Measurements from ENCODE around the gene PLEK. TPM values are rescaled to one million over a fixed set of nuclear protein-coding genes. Genes with fewer than 3 reads are reported as not detected.
A peak's percentile ranks its signal among the peaks of the same experiment; 100 is the strongest.
"Not testable (repeated sequence)": the region's sequence is repeated elsewhere in the genome, so short reads cannot be mapped to it uniquely, and the experiment has no call there.

The PLEK gene
- total and polyA plus RNA-seq, 2 donors, result 35.3 to 41.3 TPM

DNA sequence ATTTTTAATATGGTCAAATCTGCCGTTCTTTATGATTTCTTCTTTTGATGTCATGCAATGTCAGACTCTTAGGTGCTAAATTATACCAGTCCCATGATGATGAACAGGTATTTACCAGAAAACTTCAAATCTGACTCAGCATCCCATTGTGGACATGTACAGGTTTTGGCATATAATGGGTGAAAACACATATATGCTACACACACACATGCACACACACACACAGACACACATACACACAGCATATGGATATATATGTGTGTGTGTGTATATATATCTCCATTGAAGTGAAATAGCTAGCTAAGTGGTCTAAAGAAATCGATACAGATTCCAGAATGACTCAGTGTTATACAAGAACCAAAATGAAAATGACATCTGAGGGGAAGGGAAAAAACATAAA lies 7.4 kb downstream of the PLEK start:
- Histone ChIP-seq H3K9me3 (ENCODE audit: control insufficient read depth in 2 of 2, insufficient read depth in 1 of 2, low read length in 1 of 2) (no peaks in the 10 kb centered on the region), H3K4me3 (ENCODE audit: low read length in 2 of 2) (no peak overlapping the region), H3K27ac (ENCODE audit: low read depth in 1 of 2, low read length in 1 of 2) (no peak overlapping the region), H3K27me3 (ENCODE audit: control insufficient read depth in 2 of 2, insufficient read depth in 1 of 2, low read length in 1 of 2) (no peaks in the 10 kb centered on the region), H3K36me3 (ENCODE audit: control insufficient read depth in 2 of 2, insufficient read depth in 2 of 2, low read length in 1 of 2) (no peaks in the 10 kb centered on the region), H3K4me1 (ENCODE audit: control insufficient read depth in 2 of 2, insufficient read depth in 2 of 2, low read length in 2 of 2) (peaks cover 0 to 7% of the 10 kb centered on the region in 2 donors)
- WGBS, result 91% methylated on average over 2 of the region's 2 CpGs
- no peak for DNase-seq (ENCODE audit: low read depth in 6 of 9, low spot score in 9 of 9)

DNA sequence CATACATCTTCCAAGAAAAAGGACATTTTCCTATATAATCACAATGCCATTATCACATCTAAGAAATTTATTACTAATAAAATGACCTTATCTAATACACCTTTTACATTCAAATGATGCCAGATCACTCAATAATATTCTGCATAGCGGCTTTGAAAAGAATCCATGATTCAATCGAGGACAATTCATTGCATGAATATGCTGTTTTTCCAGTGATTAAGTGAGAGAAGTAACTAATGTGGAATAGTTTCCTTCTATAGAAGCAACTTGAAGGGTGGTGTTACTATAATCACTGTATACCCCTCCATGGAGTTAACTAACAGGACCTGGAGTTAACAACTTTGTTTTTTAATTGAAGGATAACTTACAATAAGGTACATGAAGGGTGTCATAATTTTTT lies 9.1 kb downstream of the PLEK start:
- Histone ChIP-seq H3K4me1 (ENCODE audit: control insufficient read depth in 2 of 2, insufficient read depth in 2 of 2, low read length in 2 of 2) (peaks cover 0 to 3% of the 10 kb centered on the region in 2 donors), H3K27ac (ENCODE audit: low read depth in 1 of 2, low read length in 1 of 2) (no peak overlapping the region), H3K4me3 (ENCODE audit: low read length in 2 of 2) (no peak overlapping the region), H3K36me3 (ENCODE audit: control insufficient read depth in 2 of 2, insufficient read depth in 2 of 2, low read length in 1 of 2) (no peaks in the 10 kb centered on the region), H3K27me3 (ENCODE audit: control insufficient read depth in 2 of 2, insufficient read depth in 1 of 2, low read length in 1 of 2) (no peaks in the 10 kb centered on the region), H3K9me3 (ENCODE audit: control insufficient read depth in 2 of 2, insufficient read depth in 1 of 2, low read length in 1 of 2) (no peaks in the 10 kb centered on the region)
- 97% methylated on average over 2 of the region's 2 CpGs for WGBS
- DNase-seq (ENCODE audit: low read depth in 6 of 9, low spot score in 9 of 9), result no peak

GRCh38 chr2:68375582-68375981 lies 10.5 kb downstream of the PLEK start:
- Histone ChIP-seq H3K36me3 (ENCODE audit: control insufficient read depth in 2 of 2, insufficient read depth in 2 of 2, low read length in 1 of 2) (no peaks in the 10 kb centered on the region), H3K9me3 (ENCODE audit: control insufficient read depth in 2 of 2, insufficient read depth in 1 of 2, low read length in 1 of 2) (no peaks in the 10 kb centered on the region), H3K27ac (ENCODE audit: low read depth in 1 of 2, low read length in 1 of 2) (no peak overlapping the region), H3K27me3 (ENCODE audit: control insufficient read depth in 2 of 2, insufficient read depth in 1 of 2, low read length in 1 of 2) (no peaks in the 10 kb centered on the region), H3K4me1 (ENCODE audit: control insufficient read depth in 2 of 2, insufficient read depth in 2 of 2, low read length in 2 of 2) (peaks cover 0 to 6% of the 10 kb centered on the region in 2 donors), H3K4me3 (ENCODE audit: low read length in 2 of 2) (no peak overlapping the region)
- DNase-seq (ENCODE audit: low read depth in 6 of 9, low spot score in 9 of 9), result no peak

DNA sequence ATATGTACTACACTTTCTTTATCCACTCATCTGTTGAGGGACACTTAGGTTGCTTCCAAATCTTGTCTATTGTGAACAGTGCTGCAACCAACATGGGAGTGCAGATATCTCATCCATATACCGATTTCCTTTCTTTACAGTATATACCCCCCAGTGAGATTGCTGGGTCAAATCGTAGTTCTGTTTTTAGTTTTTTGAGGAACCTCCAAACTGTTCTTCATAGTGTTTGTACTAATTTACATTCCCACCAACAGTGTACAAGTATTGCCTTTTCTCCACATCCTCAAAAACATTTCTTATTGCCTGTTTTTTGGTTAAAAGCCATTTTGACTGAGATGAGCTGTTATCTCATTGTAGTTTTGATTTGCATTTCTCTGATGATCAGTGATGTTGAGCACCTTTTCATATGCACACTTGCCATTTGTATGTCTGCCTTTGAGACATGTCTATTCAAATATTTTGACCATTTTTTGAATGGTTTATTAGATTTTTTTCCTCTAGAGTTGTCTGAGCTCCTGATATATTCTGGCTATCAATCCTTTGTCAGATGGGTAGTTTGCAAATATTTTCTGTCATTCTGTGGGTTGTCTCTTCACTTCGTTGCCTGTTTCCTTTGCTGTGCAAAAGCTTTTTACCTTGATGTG lies 12.2 kb downstream of the PLEK start:
- H3K27ac ChIP-seq (ENCODE audit: low read depth in 1 of 2, low read length in 1 of 2), result no peak overlapping the region
- H3K4me1 ChIP-seq (ENCODE audit: control insufficient read depth in 2 of 2, insufficient read depth in 2 of 2, low read length in 2 of 2), result peaks cover 0 to 3% of the 10 kb centered on the region in 2 donors
- no peaks in the 10 kb centered on the region for H3K9me3 ChIP-seq (ENCODE audit: control insufficient read depth in 2 of 2, insufficient read depth in 1 of 2, low read length in 1 of 2)
- peaks cover 0 to 5% of the 10 kb centered on the region in 2 donors for H3K36me3 ChIP-seq (ENCODE audit: control insufficient read depth in 2 of 2, insufficient read depth in 2 of 2, low read length in 1 of 2)
- H3K4me3 ChIP-seq (ENCODE audit: low read length in 2 of 2), result no peak overlapping the region
- DNase-seq (ENCODE audit: low read depth in 6 of 9, low spot score in 9 of 9), result no peak
- H3K27me3 ChIP-seq (ENCODE audit: control insufficient read depth in 2 of 2, insufficient read depth in 1 of 2, low read length in 1 of 2), result no peaks in the 10 kb centered on the region
- 82% methylated on average over 3 of the region's 3 CpGs for WGBS

GRCh38 chr2:68378779-68379178 lies 13.7 kb downstream of the PLEK start:
- DNase-seq (ENCODE audit: low read depth in 6 of 9, low spot score in 9 of 9); H3K4me3 ChIP-seq (ENCODE audit: low read length in 2 of 2); H3K27ac ChIP-seq (ENCODE audit: low read depth in 1 of 2, low read length in 1 of 2); H3K4me1 ChIP-seq (ENCODE audit: control insufficient read depth in 2 of 2, insufficient read depth in 2 of 2, low read length in 2 of 2); H3K9me3 ChIP-seq (ENCODE audit: control insufficient read depth in 2 of 2, insufficient read depth in 1 of 2, low read length in 1 of 2); H3K36me3 ChIP-seq (ENCODE audit: control insufficient read depth in 2 of 2, insufficient read depth in 2 of 2, low read length in 1 of 2); H3K27me3 ChIP-seq (ENCODE audit: control insufficient read depth in 2 of 2, insufficient read depth in 1 of 2, low read length in 1 of 2): not testable (repeated sequence)
- WGBS, result 90% methylated on average over 6 of the region's 6 CpGs

DNA sequence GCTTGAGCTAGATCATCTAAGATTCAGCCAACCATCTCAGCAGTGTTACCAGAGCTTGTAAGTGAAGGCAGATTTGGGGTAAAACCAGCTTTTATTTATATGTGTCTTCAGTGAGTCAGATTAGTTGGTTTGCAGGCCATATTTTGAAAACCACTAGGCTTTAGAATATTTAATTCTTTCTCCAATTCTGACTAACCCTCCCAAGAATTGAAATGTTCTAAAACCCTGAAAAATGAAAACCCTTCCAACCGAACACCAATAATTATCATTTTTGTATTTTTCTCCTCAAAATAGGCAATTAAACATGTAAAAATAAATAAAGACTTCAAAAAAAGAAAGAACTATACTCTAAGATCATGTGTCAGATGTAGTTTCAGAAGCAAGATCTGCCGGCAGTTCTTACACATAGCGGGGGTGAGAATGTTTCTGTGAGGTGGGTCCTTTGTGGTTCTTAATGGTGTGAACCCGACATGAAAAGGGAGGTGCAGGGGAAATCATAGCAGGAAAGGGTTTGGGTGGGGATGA lies 14.2 kb downstream of the PLEK start:
- H3K4me3 ChIP-seq (ENCODE audit: low read length in 2 of 2), result no peak overlapping the region
- H3K9me3 ChIP-seq (ENCODE audit: control insufficient read depth in 2 of 2, insufficient read depth in 1 of 2, low read length in 1 of 2), result no peaks in the 10 kb centered on the region
- WGBS, result 36% methylated on average over 4 of the region's 4 CpGs
- H3K36me3 ChIP-seq (ENCODE audit: control insufficient read depth in 2 of 2, insufficient read depth in 2 of 2, low read length in 1 of 2), result peaks cover 0 to 5% of the 10 kb centered on the region in 2 donors
- DNase-seq (ENCODE audit: low read depth in 6 of 9, low spot score in 9 of 9), result no peak
- peaks cover 0 to 3% of the 10 kb centered on the region in 2 donors for H3K4me1 ChIP-seq (ENCODE audit: control insufficient read depth in 2 of 2, insufficient read depth in 2 of 2, low read length in 2 of 2)
- H3K27ac ChIP-seq (ENCODE audit: low read depth in 1 of 2, low read length in 1 of 2), result no peak overlapping the region
- no peaks in the 10 kb centered on the region for H3K27me3 ChIP-seq (ENCODE audit: control insufficient read depth in 2 of 2, insufficient read depth in 1 of 2, low read length in 1 of 2)

DNA sequence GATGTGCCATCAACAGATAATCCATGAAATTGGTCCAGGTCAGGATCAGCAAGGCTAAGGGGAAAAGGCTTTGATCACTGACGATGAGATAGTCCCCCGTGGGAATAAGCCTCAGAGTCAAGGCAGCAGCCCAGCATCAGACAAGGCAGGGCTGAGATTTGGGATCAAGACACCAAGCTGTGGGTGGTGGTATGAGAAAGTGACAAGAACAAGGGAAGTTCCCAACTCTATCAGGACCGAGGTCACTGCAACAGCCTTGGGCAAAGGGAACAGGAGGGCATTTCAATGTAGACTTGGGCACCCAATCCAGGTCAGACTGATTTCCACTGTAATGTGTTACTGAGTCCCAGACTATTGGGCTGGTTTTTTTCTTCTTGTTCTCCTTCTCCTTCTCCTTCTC lies 18.7 kb downstream of the PLEK start:
- 94% methylated on average over 3 of the region's 3 CpGs for WGBS
- Histone ChIP-seq H3K4me3 (ENCODE audit: low read length in 2 of 2) (no peak overlapping the region), H3K9me3 (ENCODE audit: control insufficient read depth in 2 of 2, insufficient read depth in 1 of 2, low read length in 1 of 2) (no peaks in the 10 kb centered on the region), H3K27ac (ENCODE audit: low read depth in 1 of 2, low read length in 1 of 2) (no peak overlapping the region), H3K4me1 (ENCODE audit: control insufficient read depth in 2 of 2, insufficient read depth in 2 of 2, low read length in 2 of 2) (peaks cover 0 to 25% of the 10 kb centered on the region in 2 donors), H3K36me3 (ENCODE audit: control insufficient read depth in 2 of 2, insufficient read depth in 2 of 2, low read length in 1 of 2) (peaks cover 0 to 7% of the 10 kb centered on the region in 2 donors), H3K27me3 (ENCODE audit: control insufficient read depth in 2 of 2, insufficient read depth in 1 of 2, low read length in 1 of 2) (no peaks in the 10 kb centered on the region)
- DNase-seq (ENCODE audit: low read depth in 6 of 9, low spot score in 9 of 9), result no peak

- WGBS, result 75% methylated on average over 5 of the region's 5 CpGs
- no peak for DNase-seq (ENCODE audit: low read depth in 6 of 9, low spot score in 9 of 9)
- H3K9me3 ChIP-seq (ENCODE audit: control insufficient read depth in 2 of 2, insufficient read depth in 1 of 2, low read length in 1 of 2), result no peaks in the 10 kb centered on the region
- H3K27ac ChIP-seq (ENCODE audit: low read depth in 1 of 2, low read length in 1 of 2), result peak overlapping the region in 1 of 2 donors; percentile 24
- peaks cover 0 to 27% of the 10 kb centered on the region in 2 donors for H3K4me1 ChIP-seq (ENCODE audit: control insufficient read depth in 2 of 2, insufficient read depth in 2 of 2, low read length in 2 of 2)
- no peak overlapping the region for H3K4me3 ChIP-seq (ENCODE audit: low read length in 2 of 2)
- peaks cover 0 to 7% of the 10 kb centered on the region in 2 donors for H3K36me3 ChIP-seq (ENCODE audit: control insufficient read depth in 2 of 2, insufficient read depth in 2 of 2, low read length in 1 of 2)
- no peaks in the 10 kb centered on the region for H3K27me3 ChIP-seq (ENCODE audit: control insufficient read depth in 2 of 2, insufficient read depth in 1 of 2, low read length in 1 of 2)
Measured at GRCh38 chr2:68384485-68385107, 19.5 kb downstream of the PLEK start.

DNA sequence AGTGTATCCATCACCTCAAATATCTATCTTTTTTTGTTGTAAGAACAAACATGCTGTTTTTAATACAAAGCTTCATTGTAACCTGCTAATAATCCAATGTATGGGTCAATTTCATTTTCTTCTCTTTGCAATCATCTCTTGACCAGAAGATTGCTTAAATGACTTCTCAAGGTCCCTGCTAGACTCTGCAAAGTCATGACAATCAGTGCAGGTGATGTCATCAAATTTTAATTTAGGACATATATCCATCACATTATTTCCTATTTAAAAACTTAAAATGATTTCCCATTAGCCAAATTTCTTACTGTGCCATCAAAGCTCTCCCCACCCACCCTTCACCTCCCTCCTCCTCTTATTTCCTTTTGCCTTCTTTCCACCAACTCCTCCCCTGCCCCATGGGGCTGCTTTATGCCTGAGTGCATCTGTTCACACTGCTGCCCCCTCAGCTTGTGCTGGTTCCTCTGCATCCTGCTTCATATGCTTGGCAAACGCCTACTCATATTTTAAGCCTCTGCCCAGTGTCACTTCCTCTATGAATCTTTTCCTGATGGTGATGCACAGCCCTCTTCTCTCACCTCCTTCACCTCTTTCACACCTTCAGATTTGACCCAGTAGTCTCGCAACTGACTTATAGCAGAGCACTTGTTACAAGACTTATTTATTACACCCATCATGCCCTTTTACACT lies 20.3 kb downstream of the PLEK start:
- no peak overlapping the region for H3K4me3 ChIP-seq (ENCODE audit: low read length in 2 of 2)
- H3K4me1 ChIP-seq (ENCODE audit: control insufficient read depth in 2 of 2, insufficient read depth in 2 of 2, low read length in 2 of 2), result peaks cover 0 to 24% of the 10 kb centered on the region in 2 donors
- 66% methylated on average over 2 of the region's 2 CpGs for WGBS
- H3K27ac ChIP-seq (ENCODE audit: low read depth in 1 of 2, low read length in 1 of 2), result no peak overlapping the region
- H3K9me3 ChIP-seq (ENCODE audit: control insufficient read depth in 2 of 2, insufficient read depth in 1 of 2, low read length in 1 of 2), result no peaks in the 10 kb centered on the region
- peaks cover 0 to 7% of the 10 kb centered on the region in 2 donors for H3K36me3 ChIP-seq (ENCODE audit: control insufficient read depth in 2 of 2, insufficient read depth in 2 of 2, low read length in 1 of 2)
- DNase-seq (ENCODE audit: low read depth in 6 of 9, low spot score in 9 of 9), result no peak
- no peaks in the 10 kb centered on the region for H3K27me3 ChIP-seq (ENCODE audit: control insufficient read depth in 2 of 2, insufficient read depth in 1 of 2, low read length in 1 of 2)
